HG03159 (cell line): ENCODE data around the gene EIF2AK3.
"Not testable (repeated sequence)": the region's sequence is repeated elsewhere in the genome, so short reads cannot be mapped to it uniquely, and the experiment has no call there.

Experiments used
- ATAC-seq: cut with Tn5 transposase; IDR thresholded peaks from one replicate; pipeline ENCODE4 v1.9.1; 2021; ENCODE audit warnings: mild to moderate bottlenecking, moderate library complexity; ENCODE audit not compliant: unreplicated experiment

EIF2AK3 gene

DNA sequence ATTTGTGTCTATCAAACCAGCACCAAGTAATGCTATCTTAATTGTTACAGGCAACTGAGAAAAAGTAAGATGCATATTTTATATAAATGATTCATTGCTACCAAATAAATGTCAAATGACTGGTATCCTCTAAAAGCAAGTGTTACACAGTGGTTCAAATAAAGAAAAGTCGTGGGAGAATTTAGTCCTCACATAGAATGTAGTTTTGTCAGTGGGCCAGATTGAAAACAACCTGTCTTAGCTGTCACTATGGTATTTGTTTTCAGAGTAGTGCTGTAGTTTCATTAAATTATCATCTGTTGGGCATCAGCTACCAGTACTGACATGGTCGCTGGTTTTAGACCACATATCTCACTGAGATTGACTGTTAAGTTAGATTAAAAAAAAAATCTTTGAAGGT lies 10.2 kb upstream of the EIF2AK3 start:
- no peak for ATAC-seq

DNA sequence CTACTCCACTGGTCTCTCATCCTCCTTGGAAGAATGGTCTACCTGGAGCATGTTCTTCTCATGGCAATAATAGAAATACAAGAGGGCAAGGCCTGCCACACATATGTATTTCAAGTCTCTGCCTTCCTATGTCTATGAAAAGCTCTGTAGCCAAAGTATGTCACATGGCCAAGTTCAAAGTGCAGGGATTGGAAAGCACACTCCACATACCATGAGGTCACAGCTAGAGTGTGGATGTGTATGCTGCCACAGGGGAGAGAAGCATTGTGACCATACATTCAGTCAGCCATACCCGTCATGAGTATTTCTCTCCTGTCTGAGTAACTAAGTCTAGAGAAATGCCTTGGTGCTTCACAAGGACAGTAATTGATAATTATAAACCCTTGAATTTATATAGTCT lies 8.8 kb upstream of the EIF2AK3 start:
- no peak for ATAC-seq

DNA sequence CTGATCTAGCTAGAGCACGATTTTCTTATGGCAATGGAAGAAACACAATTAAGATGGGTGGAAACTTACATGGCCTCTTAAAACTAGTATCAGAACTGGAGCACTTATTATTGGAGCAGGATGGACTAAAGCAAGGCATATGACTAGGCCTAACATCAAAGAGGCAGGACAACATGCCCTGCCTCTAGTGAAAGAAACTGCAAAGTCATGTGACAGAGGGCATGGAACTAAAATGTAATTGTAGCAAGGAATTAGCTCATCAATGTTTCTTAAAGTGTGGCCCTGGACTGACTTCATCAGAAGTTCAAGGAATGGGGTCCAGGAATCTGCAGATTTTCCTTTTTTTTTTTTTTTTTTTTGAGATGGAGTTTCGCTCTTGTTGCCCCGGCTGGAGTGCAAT lies 5.3 kb upstream of the EIF2AK3 start:
- ATAC-seq: no peak

DNA sequence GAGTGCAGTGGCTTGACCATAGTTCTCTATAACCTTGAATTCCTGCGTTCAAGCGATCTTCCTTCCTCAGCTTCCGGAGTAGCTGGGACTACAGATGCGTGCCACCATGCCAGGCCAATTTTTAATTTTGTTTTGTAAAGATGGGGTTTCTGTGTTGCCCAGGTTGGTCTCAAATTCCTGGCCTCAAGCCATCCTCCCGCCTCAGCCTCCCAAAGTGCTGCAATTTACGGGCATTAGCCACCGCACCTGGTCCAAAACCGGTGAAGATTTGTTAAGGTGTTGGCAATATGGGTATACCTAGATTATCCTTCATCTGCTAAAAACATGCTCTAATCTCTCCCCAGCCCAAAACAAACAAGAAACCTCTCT lies 1.3 kb upstream of the EIF2AK3 start:
- ATAC-seq: no peak

DNA sequence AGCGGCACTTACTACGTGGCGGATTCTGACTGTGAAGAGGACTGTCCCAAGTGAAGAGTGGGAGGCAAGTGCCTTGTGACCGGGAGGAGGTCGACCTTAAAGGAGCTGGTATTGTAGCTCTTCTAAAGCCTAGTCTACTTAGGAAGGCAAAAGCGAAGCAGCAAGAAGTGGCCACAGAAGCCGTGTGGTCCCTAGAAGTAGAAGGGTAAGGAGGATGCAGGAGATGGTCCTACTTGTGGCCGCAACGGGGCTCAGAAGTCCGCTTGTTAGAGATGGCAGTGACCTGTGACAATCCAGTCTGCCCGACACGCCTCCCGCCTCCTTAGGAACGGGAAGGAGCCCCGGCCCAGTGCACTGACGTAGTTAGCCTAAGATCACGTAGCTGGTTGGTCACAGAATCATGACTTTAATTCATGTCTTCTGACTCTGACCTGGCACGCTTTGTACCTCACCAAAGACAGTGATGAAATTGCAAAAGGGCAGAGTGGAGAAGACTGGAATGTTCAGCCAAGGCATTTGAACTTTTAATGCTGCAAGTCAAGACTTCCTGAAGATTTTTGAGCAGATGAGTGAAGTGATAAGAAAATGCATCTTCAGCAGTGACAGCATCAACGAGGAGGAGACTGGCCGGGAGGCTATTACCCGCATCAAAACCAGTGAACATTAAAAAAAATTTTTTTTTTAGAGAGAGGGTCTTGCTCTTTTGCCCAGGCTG lies 749 bp upstream of the EIF2AK3 start:
- ATAC-seq: peak; percentile 27

DNA sequence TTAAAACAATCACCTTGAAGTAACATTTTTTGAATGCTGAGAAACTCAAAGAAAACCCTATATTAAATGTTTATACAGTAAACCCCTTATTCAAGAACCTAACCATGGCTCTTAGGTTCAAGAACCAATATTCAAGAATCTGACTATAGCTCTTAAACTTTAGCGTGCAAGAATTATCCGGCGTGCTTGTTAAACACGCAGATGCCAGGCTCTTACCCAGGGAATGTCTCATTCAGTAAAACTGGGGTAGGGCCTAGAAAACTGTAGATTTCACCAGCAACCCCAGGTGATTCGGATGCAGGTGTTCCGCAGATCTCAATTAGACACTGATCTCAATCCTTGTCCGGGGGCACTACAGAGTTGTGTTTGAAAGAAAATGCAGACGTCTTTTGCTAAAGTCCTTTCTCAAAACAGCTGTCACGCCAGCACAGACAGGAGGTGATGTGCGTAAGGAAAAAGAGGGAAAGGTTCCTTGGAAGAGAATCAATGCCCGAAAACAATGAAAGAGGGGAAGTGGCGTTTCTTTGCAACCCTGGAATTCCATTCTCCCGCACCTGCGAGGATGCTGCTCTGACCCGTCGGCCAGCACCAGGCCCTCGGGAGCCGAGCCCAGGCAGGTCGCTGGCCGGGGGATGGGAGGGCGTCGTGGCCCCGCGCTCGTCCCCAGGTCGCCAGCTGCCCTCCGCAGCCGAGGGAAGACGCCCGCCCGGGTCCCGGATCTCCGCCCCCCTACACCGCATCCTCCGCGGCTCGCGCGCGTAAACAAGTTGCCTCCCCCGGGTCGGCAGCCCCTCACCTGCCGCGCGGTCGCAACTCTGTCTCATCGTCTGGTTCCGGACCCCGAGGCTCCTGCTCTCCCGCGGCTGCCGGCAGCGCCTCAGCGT lies 851 bp downstream of the EIF2AK3 start:
- no peak for ATAC-seq

DNA sequence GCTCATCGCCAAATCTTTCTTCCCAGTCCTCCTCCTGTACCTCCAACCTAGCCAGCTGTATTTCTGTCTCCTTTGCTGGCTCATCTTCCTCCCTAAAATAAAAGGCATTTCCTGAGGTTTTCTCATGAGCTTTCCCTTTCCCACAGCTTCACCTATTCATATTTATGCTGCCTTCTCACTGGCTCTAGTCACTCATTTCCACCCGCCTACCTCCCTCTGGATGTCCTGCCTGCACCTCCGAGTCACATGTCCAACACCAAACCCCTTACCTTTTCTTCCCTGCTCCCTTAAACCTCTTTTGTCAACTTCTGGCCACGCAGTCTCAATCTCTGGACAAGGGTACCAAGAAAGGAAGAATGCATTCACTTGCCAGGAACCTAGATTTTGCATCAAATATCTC lies 2.8 kb downstream of the EIF2AK3 start:
- no peak for ATAC-seq

DNA sequence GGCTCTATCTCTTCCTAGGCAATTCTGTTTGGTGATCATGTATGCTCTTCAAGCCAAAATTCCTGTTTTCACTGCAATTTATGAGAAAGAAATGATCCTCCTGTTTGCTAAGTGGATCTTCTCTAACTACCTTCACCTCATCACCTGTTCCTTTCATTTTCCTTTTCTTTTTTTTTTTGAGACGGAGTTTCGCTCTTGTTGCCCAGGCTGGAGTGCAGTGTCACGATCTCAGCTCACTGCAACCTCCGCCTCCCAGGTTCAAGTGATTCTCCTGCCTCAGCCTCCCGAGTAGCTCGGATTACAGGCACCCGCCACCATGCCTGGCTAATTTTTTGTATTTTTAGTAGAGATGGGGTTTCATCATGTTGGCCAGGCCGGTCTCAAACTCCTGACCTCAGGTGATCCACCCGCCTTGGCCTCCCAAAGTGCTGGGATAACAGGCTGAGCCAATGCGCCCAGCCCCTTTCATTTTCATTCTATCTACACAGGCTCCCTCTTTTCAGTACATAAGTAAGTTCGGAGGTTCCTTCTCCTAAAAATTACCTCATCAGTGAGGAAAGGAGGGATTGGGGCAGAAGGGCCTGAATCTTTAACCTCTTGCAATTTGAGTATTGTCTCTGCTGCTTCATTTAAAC lies 3.3 kb downstream of the EIF2AK3 start:
- ATAC-seq: not testable (repeated sequence)

DNA sequence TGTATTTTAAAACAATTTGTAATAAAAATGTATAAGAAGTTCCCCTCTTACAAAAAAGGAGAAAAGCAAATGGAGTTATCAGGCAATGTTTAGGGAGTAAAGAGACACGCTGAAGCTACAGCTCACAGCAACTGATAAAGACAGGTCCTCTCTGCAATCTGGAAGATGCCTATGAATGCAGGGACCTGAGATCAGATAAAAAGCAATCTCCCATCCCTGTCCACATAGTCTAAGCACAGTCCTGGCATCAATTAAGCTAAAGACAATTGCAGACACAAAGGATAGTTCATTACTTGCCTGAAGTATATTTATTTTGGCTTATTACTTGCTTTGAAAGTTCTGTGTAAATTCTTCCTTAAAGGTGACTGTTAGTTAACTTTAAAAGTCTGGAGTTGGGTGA lies 5.0 kb downstream of the EIF2AK3 start:
- no peak for ATAC-seq

DNA sequence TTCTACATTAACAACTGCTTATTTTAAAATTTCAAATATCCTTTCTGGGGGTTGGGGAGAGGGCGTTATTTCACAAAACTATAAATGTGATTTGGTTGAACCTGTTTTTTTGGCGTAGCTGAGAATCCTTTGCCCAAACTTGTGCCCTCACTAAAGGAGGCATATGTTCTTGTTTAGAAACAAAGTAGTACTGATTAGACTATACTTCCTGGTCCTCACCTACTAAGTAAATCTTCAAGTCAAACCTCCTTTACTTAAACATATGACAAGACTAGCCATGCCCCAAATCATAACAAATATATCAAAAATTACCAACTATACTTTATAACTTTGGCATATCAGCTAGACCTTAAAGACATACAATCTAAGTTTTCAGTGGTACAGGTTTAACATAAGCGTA lies 5.8 kb downstream of the EIF2AK3 start:
- no peak for ATAC-seq

DNA sequence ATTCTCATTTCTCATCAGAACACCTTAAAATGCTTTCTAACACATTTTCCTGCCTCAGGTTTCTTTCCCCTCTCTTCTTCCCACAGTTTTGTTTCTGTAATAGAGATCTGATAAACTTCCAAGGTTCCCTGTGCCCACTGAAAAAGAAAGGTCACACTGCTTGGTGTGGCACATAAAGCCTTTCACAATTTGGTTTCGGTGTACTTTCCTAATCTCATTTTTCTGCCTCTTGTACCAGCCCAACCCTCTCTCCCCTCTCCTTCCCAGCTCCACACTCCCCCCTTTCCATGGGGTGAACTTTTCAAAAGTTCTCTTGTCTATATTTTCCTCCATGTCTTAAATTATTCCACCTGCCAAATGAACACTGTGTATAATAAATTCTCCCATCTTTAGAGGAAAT lies 7.2 kb downstream of the EIF2AK3 start:
- no peak for ATAC-seq

DNA sequence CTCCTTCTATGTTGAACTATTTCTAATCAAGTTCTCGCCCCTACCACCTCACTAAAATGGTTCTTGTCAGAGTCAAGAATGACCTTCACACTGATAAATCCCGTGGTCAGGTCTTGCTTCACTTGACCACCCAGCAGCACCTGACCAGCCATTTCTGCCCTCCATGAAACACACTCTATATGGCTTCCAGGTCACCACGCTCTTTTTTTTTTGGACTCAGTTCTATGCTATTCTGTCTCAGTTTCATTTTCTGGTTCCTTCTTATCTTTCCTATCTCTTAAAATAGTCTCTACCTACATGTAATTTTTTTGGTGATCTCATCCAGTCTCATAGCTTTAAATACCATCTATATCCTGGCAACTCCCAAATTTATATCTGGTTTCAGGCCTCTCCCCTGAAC lies 11.4 kb downstream of the EIF2AK3 start:
- peak; percentile 51 for ATAC-seq

DNA sequence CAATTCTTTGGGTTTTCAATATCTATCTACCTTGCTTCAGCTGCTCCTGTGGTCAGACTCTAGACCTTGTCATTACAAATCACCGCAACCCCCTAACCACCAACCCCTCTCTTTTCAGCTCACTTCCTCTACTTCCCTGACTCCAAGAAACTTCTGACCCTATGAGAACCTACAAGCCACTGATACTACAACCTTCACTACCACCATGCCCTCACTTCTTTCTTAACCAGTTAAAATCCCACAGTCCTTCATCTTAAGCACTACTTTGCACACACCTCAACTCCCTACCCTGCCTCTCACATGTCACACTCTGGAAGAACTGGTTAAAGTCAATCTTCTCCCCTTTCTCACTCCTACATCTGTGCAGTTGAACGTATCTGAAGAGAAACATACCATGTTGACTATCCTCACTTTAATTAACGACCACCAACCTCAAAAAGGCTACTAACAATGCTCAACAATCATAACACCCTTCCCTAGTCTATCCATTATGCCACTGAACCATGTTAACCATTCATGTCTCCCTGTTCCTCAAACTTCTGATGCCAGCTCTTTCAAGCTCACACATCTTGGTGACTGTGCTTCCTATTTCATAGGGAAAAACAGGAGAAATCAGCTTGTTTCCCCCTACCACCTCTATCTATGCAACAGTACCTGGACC lies 12.6 kb downstream of the EIF2AK3 start:
- ATAC-seq: peak; percentile 81

DNA sequence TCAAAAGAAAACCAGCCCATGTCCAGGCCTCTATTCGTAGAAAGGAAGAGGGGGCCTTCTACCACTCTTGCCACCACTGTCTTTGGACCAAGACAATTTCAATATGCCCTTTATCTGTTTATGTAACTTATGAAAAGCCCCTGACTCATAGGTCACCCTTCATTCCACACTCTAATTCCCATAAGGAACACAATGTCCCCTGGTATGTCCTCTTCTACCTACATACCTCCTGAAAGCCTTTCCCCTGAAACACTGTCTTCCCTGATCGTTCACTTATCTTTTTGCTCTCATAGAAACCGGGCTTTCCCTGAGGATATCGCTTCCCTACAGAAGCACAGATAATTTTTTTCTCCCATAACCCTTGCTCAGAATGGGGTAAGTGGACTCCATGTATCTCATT lies 13.3 kb downstream of the EIF2AK3 start:
- ATAC-seq: peak; percentile 3

DNA sequence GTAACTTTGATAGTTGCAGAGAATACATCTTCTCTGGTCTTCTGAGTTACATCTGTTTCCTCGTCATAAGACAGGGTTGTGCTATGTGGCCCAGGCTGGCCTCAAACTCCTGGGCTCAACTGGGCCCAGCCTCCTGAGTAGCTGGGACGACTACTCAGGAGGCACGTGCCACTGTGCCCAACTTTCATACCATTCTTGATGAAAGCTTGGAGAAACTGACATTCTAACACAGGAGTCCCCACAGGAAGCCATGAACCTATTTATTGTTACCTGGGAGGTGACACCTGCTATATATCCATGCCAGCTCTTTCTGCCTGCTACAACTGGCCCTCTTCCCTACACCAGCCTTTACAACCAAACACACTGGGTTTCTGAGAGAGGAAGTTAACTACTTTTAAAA lies 19.1 kb downstream of the EIF2AK3 start:
- no peak for ATAC-seq

DNA sequence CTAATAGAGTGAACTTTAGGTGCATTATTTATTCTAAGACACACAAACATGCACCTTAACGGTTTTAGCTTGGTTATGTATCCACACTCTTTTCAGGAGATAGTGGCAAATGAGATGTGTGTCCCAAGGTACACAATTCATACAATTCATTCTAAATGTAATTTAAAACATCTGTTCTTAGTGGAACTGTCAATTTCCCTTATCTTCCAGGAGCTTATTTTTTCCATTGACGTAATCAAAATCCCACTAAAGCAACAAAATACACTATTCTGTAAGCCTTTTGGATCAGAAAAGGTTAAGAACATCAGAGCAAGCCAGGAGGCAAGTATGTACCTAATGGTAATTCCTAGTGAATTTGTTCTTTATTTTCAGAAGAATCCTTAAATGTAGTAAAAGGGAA lies 19.8 kb downstream of the EIF2AK3 start:
- no peak for ATAC-seq

DNA sequence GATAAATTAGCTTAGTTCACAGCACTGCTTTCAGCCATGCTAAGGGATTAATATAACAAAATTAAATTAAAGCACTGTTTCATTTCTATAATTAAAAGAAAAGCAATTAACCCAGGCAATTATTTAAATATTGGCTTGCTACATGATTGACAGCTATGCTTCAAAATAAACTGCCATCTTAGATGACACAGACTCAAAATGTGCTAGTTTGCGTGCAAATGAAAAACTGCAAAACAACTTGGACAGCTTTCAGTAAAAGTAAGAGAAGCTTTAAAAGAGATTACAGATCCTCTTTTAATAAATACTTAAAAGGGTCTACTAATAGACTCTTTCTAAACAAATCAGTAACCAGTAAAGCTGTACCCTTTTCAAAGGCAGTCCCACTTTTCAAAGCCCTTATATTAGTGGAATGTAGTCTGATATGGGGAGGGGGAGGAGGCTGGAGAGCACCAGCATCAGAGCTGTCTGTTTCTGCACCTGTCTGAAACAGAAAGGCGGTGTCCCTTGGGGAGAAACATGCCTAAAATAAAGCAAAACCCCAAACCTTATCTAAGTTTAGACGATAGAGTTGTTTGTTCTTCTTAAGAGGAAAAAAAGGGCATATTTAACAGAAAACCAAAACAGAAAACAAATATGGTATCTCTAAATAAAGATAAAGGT lies 20.8 kb downstream of the EIF2AK3 start:
- peak; percentile 88 for ATAC-seq

DNA sequence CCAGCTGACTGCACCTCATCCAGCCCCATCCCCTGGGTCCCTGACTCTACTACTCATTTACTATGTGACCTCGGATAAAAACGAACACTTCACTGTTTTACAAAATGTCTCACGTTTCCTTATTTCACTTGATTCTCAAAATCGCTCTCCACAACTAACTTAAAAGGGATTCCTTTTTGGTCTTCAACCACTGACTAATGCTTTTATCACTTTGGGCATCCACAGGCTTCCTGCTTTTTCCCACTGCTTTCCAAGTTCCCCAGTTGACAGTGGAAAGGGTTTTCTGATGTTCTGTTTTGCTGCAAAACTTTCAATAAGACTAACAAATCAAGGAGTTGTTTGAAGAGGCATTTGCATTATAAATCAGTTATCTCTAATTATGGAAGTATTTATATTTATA lies 24.1 kb downstream of the EIF2AK3 start:
- no peak for ATAC-seq

DNA sequence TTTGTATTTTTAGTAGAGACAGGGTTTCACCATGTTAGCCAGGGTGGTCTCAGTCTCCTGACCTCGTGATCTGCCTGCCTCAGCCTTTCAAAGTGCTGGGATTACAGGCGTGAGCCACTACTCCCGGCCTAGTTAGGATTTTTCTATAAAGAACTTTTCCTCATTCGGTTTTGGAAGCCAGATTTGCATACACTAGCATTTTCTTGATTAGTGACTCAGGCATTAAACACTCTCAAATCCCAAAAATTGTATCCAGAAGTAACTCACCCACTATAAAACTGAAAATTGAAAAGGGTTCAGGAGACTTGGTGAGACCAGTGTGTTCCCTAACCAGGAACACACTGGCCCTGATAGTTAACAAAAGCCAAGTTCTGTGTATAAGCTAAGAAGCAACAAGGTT lies 25.2 kb downstream of the EIF2AK3 start:
- no peak for ATAC-seq

DNA sequence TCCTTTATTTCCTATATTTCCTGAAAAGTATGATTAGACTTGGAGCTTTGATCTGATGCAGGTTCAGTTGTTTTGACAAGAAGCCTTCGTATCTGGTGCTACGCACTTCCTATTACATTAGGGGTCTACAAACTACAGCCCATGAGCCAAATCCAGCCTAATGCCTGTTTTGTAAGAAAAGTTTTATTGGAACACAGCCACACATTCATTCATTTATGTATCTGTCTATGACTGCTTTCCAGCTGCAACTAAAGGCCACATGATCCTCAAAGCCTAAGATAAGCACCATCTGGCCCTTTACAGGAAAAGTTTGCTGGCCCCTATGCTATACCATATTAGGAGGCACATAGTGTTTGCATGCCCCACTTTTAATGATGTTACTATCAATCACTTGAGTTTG lies 26.0 kb downstream of the EIF2AK3 start:
- ATAC-seq: no peak

DNA sequence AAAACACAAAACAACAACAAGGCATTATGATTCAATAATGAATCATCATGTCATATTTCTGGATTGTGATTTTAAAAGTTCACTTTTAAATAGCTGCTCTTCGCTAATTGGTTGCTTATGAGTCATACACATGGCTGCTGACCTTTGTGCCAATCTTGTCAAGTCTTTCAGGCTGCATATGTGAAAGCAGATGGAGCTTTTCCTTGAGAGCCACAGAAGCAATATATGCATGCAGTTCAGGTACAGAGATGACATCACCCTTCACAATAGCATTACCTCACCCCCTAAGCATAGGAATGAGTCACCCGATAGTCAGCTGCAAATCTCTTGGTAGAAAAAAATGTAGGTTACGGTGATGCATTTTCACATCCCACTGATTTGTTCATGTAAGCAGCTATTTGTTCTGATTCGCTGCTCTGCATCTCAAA lies 27.2 kb downstream of the EIF2AK3 start:
- ATAC-seq: peak; percentile 99
